Measurements from ENCODE around the gene THAP6.

GRCh38 chr4:75564023-75564422 lies 49.8 kb downstream of the THAP6 start:
- TF ChIP-seq CTCF (tag by site-specific recombination; IDR thresholded peaks at IDR 0.05) (no peak), ZNF223 (tag by site-specific recombination; IDR thresholded peaks at IDR 0.05) (no peak), ZNF146 (tag by site-specific recombination; IDR thresholded peaks at IDR 0.05) (no peak), GLIS2 (tag by site-specific recombination; IDR thresholded peaks at IDR 0.05) (no peak), ZNF677 (tag by site-specific recombination; IDR thresholded peaks at IDR 0.05) (no peak), ZNF701 (tag by site-specific recombination; IDR thresholded peaks at IDR 0.05) (no peak), ZNF138 (tag by site-specific recombination; IDR thresholded peaks at IDR 0.05; ENCODE audit: borderline replicate concordance) (no peak), ZNF2 (tag by site-specific recombination; IDR thresholded peaks at IDR 0.05) (no peak), ZNF335 (tag by site-specific recombination; conservative IDR thresholded peaks at IDR 0.05) (no peak), BCL11A (tag by site-specific recombination; IDR thresholded peaks at IDR 0.05; ENCODE audit: low read depth) (no peak), ZNF501 (tag by site-specific recombination; IDR thresholded peaks at IDR 0.05) (no peak), ZNF112 (tag by site-specific recombination; IDR thresholded peaks at IDR 0.05) (no peak)
- TF ChIP-seq, protein P1, sequence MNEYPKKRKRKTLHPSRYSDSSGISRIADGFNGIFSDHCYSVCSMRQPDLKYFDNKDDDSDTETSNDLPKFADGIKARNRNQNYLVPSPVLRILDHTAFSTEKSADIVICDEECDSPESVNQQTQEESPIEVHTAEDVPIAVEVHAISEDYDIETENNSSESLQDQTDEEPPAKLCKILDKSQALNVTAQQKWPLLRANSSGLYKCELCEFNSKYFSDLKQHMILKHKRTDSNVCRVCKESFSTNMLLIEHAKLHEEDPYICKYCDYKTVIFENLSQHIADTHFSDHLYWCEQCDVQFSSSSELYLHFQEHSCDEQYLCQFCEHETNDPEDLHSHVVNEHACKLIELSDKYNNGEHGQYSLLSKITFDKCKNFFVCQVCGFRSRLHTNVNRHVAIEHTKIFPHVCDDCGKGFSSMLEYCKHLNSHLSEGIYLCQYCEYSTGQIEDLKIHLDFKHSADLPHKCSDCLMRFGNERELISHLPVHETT (tag by site-specific recombination; IDR thresholded peaks at IDR 0.05): no peak
- TF ChIP-seq, protein P2, sequence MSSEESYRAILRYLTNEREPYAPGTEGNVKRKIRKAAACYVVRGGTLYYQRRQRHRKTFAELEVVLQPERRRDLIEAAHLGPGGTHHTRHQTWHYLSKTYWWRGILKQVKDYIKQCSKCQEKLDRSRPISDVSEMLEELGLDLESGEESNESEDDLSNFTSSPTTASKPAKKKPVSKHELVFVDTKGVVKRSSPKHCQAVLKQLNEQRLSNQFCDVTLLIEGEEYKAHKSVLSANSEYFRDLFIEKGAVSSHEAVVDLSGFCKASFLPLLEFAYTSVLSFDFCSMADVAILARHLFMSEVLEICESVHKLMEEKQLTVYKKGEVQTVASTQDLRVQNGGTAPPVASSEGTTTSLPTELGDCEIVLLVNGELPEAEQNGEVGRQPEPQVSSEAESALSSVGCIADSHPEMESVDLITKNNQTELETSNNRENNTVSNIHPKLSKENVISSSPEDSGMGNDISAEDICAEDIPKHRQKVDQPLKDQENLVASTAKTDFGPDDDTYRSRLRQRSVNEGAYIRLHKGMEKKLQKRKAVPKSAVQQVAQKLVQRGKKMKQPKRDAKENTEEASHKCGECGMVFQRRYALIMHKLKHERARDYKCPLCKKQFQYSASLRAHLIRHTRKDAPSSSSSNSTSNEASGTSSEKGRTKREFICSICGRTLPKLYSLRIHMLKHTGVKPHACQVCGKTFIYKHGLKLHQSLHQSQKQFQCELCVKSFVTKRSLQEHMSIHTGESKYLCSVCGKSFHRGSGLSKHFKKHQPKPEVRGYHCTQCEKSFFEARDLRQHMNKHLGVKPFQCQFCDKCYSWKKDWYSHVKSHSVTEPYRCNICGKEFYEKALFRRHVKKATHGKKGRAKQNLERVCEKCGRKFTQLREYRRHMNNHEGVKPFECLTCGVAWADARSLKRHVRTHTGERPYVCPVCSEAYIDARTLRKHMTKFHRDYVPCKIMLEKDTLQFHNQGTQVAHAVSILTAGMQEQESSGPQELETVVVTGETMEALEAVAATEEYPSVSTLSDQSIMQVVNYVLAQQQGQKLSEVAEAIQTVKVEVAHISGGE (tag by site-specific recombination; conservative IDR thresholded peaks at IDR 0.05; ENCODE audit: low read depth): no peak

All from HEK293 (cell line).